Measurements from ENCODE around the gene TIAM1.

TIAM1 gene

DNA sequence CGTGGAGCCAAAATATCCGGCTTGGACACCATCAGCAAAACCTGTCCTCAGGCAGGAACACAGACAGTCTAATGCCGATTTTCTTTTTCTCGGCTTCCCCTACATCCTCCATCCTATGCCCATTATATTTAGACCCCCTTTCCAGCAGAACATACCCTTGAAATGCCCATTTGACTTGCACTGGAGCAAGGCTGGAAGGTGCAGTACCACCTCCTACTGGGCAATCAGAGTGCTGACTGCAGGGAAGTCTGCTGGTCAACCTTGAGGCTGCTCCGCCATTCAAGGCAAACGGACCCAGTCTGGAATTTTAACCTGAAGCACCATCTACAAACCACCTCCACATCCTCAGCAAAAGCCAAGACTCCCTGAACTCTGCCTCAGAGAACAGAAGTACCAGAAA, 79.5 kb downstream of the TIAM1 start:
- TF ChIP-seq, protein P1, sequence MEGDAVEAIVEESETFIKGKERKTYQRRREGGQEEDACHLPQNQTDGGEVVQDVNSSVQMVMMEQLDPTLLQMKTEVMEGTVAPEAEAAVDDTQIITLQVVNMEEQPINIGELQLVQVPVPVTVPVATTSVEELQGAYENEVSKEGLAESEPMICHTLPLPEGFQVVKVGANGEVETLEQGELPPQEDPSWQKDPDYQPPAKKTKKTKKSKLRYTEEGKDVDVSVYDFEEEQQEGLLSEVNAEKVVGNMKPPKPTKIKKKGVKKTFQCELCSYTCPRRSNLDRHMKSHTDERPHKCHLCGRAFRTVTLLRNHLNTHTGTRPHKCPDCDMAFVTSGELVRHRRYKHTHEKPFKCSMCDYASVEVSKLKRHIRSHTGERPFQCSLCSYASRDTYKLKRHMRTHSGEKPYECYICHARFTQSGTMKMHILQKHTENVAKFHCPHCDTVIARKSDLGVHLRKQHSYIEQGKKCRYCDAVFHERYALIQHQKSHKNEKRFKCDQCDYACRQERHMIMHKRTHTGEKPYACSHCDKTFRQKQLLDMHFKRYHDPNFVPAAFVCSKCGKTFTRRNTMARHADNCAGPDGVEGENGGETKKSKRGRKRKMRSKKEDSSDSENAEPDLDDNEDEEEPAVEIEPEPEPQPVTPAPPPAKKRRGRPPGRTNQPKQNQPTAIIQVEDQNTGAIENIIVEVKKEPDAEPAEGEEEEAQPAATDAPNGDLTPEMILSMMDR (conservative IDR thresholded peaks at IDR 0.05) = no peak
- no peak for TF ChIP-seq ZFX (IDR thresholded peaks at IDR 0.05)
- H3K27ac ChIP-seq = peak overlapping the region; percentile 33; the same call in 1 of the 2 replicates

DNA sequence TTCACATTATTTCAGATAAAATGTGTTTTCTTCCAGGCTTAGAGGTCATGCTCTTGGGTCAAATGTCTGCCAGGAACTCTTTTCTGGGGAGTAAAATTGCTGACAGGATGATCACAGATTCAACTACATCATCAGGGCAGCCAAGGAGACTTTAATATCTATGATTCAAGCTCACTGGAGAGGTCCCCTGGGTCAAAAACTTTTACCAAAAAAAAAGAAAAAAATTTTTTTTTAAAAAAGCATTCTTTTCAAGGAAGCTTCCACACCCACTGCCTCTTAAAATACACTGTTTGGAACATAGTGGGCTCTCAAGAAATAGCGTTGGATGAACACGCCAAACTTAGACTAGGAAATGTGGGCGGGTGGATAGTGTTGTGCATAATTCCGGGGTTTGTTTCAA, 81.3 kb downstream of the TIAM1 start:
- H3K27ac ChIP-seq = no peak overlapping the region
- no peak for TF ChIP-seq ZFX (IDR thresholded peaks at IDR 0.05)
- TF ChIP-seq, protein P1 (conservative IDR thresholded peaks at IDR 0.05) = no peak

DNA sequence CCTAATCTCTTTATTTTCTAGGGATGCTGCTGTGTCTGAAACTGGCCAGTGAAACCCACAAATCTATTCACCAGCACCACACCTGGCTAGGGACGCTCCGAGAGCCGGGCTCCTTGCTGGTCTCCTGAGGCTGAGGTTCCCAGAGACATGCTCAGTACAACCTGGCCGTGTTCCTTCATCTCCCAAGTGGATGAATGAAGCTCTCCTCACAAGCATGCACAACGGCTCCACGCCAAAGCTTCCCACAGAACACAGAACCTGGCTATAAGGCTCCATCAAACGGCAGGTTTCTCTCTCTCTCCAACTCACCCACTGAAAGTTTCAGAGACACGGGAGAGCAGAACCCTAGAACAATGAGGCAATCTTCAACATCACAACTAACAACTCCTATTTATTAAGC, 82.3 kb downstream of the TIAM1 start:
- H3K27ac ChIP-seq = no peak overlapping the region
- TF ChIP-seq ZFX (IDR thresholded peaks at IDR 0.05) = no peak
- TF ChIP-seq, protein P1 (conservative IDR thresholded peaks at IDR 0.05) = no peak

DNA sequence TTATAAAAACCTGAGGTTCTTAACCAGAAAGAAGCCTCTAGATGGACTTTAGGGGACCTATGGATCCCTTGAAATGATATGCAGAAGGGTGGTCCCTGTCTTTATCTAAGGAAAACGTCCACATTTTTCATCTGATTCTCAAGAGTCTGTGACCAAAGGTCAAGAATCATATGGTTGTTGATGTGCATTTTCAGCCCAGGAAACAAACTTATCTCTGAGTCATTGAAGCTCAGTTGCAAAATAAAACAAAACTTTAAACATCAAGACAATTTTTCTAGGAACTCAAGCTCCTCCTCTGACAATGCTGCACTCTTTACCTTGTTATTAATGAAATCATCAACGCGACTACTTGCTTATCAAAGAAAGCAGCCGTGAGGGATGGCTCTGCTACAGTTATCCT, 83.3 kb downstream of the TIAM1 start:
- H3K27ac ChIP-seq = no peak overlapping the region
- TF ChIP-seq ZFX (IDR thresholded peaks at IDR 0.05) = no peak
- TF ChIP-seq, protein P1 (conservative IDR thresholded peaks at IDR 0.05) = no peak

DNA sequence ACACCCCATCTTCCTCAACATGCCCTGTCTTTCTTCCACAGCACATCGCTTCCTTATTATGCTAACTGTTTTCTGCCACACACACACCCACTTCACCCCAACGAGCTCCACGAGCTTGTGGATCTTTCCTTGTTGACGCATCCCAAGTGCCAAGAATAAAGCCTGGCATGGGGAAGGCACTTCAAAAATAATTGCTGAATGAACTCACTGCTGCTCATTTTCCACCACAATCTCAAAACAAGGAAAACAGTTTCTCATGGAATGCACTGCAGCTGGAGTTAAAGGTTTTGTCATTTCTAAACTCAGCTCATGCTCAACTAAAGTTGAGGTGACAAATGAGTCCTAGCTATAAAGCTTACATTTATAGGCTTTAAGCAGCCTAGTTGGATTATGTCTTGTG, 86.0 kb downstream of the TIAM1 start:
- TF ChIP-seq, protein P1 (conservative IDR thresholded peaks at IDR 0.05) = no peak
- no peak for TF ChIP-seq ZFX (IDR thresholded peaks at IDR 0.05)
- H3K27ac ChIP-seq = no peak overlapping the region

DNA sequence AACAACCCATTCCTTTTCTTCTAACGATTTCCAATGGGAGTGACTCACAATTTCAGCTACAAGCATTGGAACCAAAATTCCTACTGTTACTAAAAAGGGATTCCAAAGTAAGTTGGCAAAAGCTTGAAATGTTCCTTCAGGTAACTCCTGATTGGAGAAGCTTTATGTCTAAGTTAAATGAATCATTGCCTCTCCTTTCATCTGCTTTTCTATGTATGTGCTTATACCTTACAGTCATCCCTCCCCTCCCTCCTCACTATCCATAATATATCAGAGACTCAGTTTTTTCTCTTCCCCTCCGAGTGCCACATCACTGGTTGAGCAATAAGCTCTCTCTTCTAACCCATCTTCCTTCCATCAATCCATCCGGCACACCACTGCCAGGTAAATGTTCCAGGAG, 86.8 kb downstream of the TIAM1 start:
- no peak for TF ChIP-seq ZFX (IDR thresholded peaks at IDR 0.05)
- TF ChIP-seq, protein P1 (conservative IDR thresholded peaks at IDR 0.05) = no peak
- no peak overlapping the region for H3K27ac ChIP-seq

DNA sequence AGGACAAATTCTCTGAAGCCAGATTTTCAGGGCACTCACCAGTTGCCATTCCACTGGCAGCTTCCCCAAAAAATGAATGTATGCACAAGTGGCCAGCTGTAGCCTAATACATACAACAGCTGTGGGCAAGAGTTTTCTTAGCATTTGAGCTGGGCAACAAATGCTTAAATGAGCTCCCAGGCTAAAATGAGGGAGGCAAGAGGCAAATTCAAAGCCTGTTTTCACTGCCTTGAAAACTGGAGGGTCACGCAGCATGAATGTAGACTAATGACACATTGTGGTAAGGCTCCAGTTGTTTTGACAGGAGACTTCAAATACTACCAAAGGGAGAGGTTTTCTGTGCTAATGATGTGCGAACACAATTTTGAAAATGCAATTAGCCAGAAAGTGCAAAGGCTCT, 88.2 kb downstream of the TIAM1 start:
- TF ChIP-seq ZFX (IDR thresholded peaks at IDR 0.05) = no peak
- TF ChIP-seq, protein P1 (conservative IDR thresholded peaks at IDR 0.05) = no peak
- no peak overlapping the region for H3K27ac ChIP-seq
